ENCODE results near the gene MORN2. TPM values are rescaled to one million over a fixed set of nuclear protein-coding genes. Genes with fewer than 3 reads are reported as not detected.

The MORN2 gene
- total and polyA plus RNA-seq, 9 of the 15 experiments (the other 6 are each of a cell fraction or from before 2014, with no cell fraction given), result 10.4 to 39.5 (median 20.8) TPM

- TF ChIP-seq, protein P1, sequence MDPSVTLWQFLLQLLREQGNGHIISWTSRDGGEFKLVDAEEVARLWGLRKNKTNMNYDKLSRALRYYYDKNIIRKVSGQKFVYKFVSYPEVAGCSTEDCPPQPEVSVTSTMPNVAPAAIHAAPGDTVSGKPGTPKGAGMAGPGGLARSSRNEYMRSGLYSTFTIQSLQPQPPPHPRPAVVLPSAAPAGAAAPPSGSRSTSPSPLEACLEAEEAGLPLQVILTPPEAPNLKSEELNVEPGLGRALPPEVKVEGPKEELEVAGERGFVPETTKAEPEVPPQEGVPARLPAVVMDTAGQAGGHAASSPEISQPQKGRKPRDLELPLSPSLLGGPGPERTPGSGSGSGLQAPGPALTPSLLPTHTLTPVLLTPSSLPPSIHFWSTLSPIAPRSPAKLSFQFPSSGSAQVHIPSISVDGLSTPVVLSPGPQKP (CRISPR knock-in tag; IDR thresholded peaks at IDR 0.05), result no peak
- no peak for TF ChIP-seq ZSCAN29 (IDR thresholded peaks at IDR 0.05)
Observed at GRCh38 chr2:38889575-38889974, 13.8 kb downstream of the MORN2 start, which contains the start of gene ARHGEF33 (continued).

DNA sequence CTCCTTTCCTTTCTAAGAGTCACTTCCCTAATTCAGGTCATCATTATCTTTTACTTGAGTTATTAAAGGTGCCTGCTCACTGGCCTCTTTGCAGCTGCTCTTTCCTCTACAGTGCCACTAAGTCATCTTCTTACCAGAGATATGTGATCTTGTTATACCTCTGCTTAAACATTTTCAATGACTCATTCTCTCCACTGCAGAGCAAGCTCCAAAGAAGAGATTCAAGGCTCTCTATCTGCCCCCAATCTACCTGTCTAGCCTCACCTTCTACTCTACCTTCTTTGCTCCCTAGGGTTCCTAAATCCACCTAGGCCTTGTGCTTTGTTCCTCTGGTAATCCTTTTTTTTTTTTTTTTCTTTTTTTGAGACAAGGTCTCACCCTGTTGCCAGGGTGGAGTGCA, 17.0 kb downstream of the MORN2 start:
- Histone ChIP-seq H3K27ac (ENCODE audit: extremely low read depth, low read depth, low read length) (no peak overlapping the region), H3K79me2 (ENCODE audit: control insufficient read depth, insufficient read depth, low read length) (no peaks in the 10 kb centered on the region), H3K4me1 (replicated peaks in 1 of 2; ENCODE audit: control insufficient read depth in 2 of 2, insufficient read depth in 2 of 2, low read length in 2 of 2) (no peaks in the 10 kb centered on the region), H3K4me3 (no peak overlapping the region), H3K4me2 (ENCODE audit: insufficient read depth, low read length) (no peak overlapping the region), H3K36me3 (ENCODE audit: control insufficient read depth, insufficient read depth, low read length) (no peaks in the 10 kb centered on the region), H2AFZ (ENCODE audit: low read depth, low read length) (no peak overlapping the region), H3K27me3 (ENCODE audit: control insufficient read depth in 2 of 2, insufficient read depth in 2 of 2, low read length in 2 of 2) (peaks cover 5 to 7% of the 10 kb centered on the region in 2 experiments; a peak in 2 of 5 replicates), H3K9ac (ENCODE audit: insufficient read depth in 1 of 2, low read depth in 2 of 2, low read length in 2 of 2) (no peak overlapping the region), H3K9me1 (ENCODE audit: control insufficient read depth, insufficient read depth, low read length) (no peaks in the 10 kb centered on the region), H3K9me3 (replicated peaks; ENCODE audit: control insufficient read depth, insufficient read depth, low read depth, low read length) (no peaks in the 10 kb centered on the region), H4K20me1 (replicated peaks; ENCODE audit: control insufficient read depth, insufficient read depth, low read length) (no peaks in the 10 kb centered on the region)
- no peak for FAIRE-seq
- TF ChIP-seq, protein P2, sequence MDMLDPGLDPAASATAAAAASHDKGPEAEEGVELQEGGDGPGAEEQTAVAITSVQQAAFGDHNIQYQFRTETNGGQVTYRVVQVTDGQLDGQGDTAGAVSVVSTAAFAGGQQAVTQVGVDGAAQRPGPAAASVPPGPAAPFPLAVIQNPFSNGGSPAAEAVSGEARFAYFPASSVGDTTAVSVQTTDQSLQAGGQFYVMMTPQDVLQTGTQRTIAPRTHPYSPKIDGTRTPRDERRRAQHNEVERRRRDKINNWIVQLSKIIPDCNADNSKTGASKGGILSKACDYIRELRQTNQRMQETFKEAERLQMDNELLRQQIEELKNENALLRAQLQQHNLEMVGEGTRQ (CRISPR knock-in tag; IDR thresholded peaks at IDR 0.05), result no peak
- TF ChIP-seq JUND (IDR thresholded peaks at IDR 0.05; ENCODE audit: borderline replicate concordance, low read depth, low read length) (no peak), JUND (tag; IDR thresholded peaks at IDR 0.05; ENCODE audit: borderline replicate concordance, low read depth, low read length) (peak; percentile 20; the same call in 1 of the 3 replicates), BCOR (IDR thresholded peaks at IDR 0.05) (no peak), FOSL1 (tag; conservative IDR thresholded peaks at IDR 0.05) (0 out of 2 replicates have a peak, but pooled peaks have one; percentile 43), SPI1 (IDR thresholded peaks at IDR 0.05; ENCODE audit: borderline replicate concordance, low read depth, low read length) (0 out of 2 replicates have a peak, but pooled peaks have one; percentile 29), ZNF584 (CRISPR knock-in tag; IDR thresholded peaks at IDR 0.05; ENCODE audit: low read depth) (no peak), SP2 (IDR thresholded peaks at IDR 0.05; ENCODE audit: extremely low read depth, low read depth, low read length, poor library complexity, severe bottlenecking) (no peak), ZEB2 (IDR thresholded peaks at IDR 0.05) (peak; percentile 80)
- TF ChIP-seq, protein P3, sequence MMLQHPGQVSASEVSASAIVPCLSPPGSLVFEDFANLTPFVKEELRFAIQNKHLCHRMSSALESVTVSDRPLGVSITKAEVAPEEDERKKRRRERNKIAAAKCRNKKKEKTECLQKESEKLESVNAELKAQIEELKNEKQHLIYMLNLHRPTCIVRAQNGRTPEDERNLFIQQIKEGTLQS (IDR thresholded peaks at IDR 0.05), result 0 out of 2 replicates have a peak, but pooled peaks have one; percentile 7
- TF ChIP-seq, protein P3 (CRISPR knock-in tag; conservative IDR thresholded peaks at IDR 0.05), result no peak
- no TSS peak for BruUV-seq (replicated peaks)
- in situ Hi-C loops (cut with MboI), result no loop called here
- ChIA-PET CTCF (ENCODE audit: low intra/inter-chr PET ratio) (no interaction called here), POLR2A (no interaction called here)
- DNase-seq (ENCODE audit: extremely low read depth in 1 of 4, low spot score in 3 of 4), result no peak
- no peak for ATAC-seq
- intact Hi-C loops (cut with micrococcal nuclease), result no loop called here

All from K562 (cell line).